SKM-1 (cell line): ENCODE measurements around the gene IQCM.
"Not testable (repeated sequence)": the region's sequence is repeated elsewhere in the genome, so short reads cannot be mapped to it uniquely, and the experiment has no call there.

Source experiments
- DNase-seq: peaks from one replicate; lab custom pipeline; 2025; ENCODE audit not compliant: unreplicated experiment; lab: John Stamatoyannopoulos, UW

IQCM gene

DNA sequence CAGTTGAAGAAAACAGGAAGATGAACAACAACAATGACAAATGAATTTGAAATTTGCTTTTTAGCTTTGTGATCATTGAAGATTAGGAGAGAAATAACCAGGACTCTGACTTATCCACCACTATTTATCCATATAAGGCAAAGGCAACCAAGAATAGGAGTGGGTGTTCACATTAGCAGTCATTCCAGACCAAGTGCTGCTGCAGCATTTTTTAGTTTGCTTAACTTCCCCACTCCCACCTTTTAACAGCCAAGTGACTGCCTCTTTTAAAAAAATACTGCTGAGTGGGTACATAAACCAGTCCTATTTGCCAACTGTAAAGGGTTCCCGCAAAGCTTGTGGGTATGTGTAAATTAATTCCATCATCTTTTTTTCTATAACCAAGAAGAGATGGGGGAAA is 230.9 kb downstream of the IQCM start:
- no peak for DNase-seq

DNA sequence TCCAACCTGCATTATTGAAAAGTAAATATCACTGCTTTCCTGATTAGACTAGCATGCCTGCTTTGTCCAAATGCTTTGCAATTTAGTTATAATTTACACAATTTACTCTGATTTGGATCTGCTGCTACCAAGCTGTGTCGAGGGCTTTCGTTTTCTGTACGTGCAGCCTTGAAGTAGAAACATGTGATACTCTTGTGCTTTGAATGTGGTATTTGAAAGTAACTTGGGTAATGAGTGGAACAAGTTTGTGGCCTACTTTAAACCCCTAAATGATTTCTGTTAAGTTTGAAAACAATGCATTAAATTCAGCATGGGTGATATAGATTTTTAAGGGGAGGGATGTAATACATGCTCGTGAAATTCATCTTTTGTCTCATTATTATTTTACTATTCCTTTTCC is 240.7 kb downstream of the IQCM start:
- no peak for DNase-seq

DNA sequence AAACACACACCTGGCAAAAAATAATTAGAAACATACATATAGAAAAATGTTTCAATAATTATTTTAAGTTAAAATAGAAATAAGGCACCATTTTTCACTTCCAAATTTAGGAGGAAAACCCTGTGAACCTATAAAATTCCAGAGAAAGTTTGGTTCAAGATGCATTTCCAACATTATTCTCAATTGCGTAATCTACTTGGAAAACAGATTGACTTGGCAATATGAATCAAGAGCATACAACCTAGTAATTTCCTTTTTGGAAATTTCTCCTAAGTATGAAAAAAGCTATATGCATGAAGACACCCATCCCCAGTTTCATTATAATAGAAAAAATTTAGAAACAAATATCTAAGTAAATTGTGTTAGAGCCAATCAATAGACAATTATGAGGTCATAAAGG is 242.9 kb downstream of the IQCM start:
- DNase-seq = no peak

DNA sequence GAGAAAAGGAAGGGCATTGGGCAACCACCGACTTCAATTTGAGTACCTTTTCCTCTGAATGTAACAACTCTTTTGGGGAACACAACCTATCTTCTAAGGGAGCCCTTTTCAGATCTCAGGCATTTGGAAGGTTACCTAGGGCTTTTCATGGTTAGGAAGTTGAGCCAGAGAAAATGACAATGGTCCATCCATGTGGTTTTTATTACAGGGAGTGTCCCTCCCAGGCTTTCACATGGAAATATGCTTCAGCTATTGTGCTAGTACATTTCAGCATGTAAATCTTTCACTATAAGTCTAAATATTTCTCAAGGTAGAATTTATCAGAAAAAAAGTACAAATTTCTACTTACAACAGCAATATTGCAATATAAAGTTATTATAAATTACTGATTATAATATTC is 259.8 kb downstream of the IQCM start:
- no peak for DNase-seq

DNA sequence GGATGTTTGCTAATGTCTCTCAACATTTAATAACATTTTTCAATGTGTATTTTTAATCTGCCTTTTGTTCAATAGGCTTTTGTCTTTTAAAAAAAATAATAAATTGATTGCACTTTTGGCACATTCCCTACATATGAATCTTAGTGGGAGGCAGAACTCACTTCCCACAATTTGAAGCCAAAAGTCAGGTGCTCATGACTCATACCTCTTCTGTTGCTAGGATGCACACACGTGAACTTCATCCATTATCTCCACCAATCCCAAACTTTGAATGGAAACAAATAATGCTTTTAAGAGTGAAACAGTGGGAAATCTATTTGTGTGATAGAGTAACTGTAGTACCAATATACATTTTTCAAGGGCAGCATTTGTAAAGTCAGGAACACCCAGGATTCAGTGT is 260.5 kb downstream of the IQCM start:
- DNase-seq = no peak

DNA sequence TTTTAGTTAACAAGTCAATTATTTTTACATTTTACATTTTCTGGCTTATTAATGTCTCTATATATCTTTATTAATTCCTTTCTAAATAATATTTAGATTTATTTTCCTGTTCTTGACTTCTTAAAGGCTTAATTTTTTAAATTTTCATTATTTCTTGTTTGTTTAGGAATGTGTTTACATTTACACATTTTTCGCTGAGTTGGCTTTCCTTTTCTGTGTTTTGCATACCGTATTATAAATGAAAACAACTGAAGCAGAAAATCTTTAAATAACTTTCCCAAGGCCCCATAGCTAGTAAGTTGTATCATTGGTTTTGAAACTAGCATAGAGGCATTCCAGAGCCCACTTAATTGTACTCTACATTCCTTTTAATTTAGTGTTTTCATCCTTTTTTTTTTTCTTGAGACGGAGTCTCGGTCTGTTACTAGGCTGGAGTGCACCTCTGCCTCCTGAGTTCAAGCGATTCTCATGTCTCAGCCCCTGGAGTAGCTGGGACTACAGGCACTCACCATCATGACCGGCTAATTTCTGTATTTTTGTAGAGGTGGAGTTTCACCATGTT is 261.6 kb downstream of the IQCM start:
- no peak for DNase-seq

DNA sequence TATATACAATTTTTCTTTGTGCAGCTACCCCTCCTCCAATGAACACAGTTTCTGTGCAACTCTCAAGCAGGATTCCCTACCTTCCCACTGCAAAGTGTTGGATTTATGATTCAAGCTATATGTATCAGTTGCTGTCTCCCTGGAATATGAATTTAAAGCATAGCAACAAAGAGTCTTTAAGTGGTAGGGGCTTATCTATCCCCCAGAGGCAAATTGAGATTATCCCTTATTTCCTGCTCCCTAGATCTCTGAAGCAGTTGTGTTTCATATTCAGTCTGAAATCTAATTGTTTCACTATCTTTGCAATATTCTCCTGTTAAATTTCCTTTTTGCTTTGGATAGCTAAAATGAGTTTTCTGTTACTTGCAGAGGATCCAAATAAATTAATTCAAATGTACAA is 263.0 kb downstream of the IQCM start:
- no peak for DNase-seq

DNA sequence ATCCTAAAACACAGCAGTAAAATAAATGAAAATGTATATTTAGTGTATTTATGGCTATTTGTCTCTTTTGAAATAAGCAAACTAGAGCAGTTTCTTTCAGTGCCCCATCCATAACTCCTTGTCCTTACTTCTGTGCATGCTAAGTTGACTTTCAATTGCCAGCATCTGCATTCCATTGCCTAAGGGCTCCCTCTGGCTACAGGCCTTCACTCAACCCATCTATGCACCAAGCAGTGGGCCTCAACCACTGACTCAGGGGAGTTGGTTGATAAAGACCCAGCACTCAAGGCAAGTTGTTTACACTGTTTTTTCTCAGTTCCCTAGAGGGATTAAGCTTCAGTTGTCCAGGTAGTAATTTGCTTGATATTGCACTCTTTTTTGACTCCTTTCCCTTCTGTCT is 265.7 kb downstream of the IQCM start:
- DNase-seq = no peak

DNA sequence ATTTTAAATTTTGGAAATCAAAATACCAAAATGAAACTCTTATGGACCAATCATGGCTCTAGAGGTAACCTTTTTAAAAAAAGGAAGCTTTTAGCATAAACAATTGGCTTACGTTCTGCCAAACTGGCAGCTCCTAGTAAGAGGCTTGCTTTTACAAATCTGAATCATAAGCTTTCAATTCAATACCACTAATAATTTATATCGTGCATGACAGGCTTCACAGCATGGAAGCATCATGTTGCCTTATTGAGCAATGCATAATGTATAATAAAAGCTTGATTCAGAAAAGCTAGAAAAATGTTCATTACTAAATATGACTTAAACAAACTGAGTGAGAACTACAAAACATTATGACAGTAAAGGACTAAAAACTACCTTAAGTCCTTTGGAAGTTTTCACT is 280.9 kb downstream of the IQCM start:
- DNase-seq = no peak

DNA sequence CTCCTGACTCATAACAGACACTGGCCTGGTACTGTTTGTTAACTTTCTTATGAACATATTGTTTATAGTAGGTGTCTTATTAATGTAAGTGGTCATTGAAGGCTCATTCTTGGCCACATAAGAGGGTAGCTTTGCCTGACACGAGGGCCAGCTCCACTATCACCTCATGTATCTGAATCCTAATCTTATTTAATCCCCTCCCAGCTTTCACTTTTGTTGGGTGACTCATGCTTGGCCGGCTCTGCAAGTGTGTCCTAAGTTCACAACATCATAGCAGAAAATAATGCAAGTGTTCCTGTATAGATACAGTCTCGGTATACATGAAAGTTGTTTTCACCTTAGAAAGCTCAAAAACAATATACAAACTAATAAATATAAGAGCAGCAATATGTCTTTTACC is 283.8 kb downstream of the IQCM start:
- no peak for DNase-seq

DNA sequence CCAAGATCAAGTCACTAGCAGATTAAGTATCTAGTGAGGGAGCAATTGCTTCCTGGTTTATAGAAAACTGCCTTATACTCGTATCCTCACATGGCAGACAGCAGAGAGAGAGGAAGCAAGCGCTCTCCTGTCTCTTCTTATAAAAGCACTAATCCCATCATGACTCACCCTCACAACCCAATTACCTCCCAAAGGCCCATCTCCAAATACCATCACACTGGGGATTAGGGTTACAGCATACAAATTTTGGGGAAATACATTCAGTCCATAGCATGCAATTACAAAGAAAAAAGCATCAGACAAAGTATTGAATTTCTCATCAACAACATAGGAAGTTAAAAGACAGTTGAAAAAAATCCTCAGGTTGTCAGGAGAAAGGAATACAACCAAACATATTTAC is 292.6 kb downstream of the IQCM start:
- no peak for DNase-seq

DNA sequence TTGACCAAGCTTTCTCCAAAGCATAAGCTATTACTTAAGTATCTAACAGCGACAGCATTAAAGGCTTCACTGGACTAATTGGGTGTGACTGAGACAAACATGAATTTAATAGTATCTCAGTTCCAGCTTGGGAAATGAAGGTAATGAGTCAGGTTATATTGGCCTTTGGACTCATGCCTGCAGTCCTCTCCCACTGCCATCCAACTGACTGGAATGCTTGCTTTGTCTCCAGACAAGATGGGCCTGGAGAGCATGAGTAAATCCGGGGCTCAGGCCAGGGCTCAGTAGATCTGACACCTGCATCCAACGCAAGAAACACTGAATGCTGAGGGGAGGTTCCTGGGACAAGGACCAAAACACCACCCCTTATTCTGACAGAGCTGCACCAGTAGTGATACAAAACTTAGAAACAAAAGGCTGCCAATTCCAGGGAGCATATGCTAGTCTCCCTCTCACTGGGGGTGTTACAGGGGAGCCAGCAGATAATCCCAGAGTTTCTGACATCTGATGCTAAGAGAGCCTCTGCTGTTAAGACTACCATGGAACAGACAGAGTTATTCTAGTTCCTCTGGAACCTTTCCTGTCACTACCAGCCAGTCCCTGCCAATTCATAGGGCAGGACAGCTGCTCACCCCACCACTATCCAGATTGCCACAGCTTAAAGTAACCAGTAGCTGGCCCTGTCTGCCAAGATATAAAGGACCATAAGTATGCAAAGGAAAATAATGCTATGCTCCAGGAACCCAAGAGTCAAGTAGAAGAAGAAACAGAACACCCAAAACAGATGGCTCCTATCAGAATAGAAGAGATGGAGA is 293.8 kb downstream of the IQCM start:
- DNase-seq = no peak

DNA sequence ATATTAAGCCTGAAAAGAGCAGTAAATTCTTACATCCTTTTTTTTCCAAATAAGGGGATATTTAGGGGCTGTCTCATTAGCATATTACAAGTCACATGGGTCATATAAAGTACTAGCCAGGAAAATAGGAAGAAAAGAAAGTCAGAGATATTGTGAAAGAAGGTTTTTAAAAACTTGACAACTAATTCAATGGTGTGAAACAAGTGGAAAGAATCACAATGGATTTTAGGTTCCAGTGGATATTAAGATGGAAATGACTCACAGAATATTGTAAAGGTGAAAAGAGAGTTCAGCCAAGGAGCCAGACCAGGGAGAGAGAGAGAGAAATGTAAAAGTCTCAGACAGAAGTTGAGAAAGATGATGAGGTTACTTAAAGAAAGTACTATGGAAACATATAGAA is 297.2 kb downstream of the IQCM start:
- DNase-seq = no peak

DNA sequence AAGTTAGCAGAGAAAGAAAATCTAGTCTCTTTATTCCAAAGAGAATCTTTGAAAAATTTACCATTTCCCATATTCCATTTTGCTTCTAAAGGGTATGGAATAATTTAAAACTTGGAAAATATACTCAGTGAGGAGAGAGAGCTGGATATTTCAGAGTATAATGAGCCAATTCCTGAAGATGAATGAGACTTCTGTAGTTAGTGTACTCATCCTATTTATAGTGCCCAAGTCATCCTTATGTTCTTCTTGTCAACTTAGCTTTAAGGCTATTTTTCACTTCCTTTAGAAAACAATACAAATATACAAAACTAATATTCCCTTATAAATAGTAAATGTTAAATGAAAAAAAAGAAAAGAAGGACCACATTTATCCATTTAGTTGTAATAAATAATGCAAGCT is 302.6 kb downstream of the IQCM start:
- DNase-seq = no peak

DNA sequence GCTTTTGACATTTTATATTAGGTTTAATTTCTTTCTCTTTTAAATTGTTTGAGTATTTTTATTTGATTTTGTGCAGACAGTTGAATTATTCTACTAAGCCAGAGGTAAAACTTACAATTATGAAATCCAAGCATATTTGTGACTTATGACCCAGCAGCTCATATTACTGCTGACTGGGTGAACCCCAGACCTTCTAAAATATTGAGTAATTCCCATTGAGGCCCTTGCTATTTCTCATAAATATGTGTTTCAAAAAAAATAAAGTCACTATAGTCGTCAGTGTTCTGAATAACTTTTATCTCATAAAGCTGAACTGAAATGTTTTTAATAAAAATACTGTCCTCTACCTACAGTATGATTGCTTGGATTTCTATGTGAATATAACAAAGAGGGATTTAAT is 303.1 kb downstream of the IQCM start:
- DNase-seq = no peak

DNA sequence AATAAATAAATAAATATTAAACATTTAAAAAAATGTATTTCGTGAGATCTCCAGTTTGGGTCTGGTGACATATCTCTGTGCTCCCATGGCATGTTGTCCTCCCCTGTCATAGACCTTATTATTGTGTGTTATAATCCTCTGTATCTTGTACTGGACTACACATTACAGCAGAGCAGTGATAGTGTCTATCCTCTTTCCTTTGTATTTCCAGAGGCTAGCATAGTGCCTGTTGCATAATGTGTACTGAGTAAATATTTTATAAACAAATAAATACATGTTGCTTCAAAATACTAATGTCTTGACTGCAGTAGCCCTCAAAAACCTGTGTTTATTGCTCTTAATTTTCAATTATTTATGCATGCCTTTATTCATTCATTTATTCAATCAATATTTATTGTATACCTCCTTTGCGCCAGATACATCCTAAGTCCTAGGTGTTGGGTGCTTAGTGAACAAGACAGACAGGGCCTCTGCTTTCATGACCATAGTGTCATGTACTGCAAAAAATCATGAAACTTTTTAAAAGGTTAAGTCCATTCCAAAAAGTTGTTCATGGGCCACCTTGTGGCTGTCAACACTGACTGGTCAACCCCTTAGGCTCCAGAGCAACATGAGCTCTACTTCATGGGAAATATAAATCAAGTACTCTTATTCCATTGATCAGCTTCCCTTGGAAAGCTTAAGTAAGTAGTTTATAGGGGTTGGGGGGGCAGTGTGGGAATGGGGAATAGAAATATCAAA is 303.9 kb downstream of the IQCM start:
- DNase-seq = no peak

DNA sequence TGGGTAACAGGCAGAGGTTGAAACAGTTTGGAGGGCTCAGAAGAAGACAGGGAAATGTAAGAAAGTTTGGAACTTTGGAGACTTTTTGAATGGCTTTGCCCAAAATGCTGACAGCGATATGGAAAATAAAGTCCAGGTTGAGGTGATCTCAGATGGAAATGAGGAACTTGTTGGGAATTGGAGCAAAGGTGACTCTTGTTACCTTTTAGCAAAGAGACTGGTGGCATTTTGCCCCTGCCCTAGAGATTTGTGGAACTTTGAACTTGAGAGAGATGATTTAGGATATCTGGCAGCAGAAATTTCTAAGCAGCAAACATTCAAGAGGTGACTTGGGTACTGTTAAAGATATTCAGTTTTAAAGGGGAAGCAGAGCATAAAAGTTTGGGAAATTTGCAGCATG is 308.3 kb downstream of the IQCM start:
- not testable (repeated sequence) for DNase-seq

DNA sequence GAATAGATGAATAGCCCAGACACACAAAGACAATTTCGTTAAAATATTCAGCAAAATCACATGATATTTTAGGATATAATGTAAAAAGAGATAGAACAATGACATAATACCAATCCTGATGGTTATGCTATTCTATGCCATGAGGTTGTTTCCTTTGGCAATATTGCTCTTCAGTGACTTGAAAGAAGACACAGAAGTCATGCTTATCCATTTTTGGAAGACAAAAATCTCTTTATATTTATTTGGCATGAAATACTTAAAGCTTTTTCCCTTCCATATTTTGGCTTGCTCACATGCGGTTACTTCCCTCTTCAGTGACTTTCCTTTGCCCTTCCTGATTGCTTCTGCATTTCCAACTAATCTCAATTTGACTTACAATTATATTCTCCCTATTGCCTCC is 314.8 kb downstream of the IQCM start:
- no peak for DNase-seq

DNA sequence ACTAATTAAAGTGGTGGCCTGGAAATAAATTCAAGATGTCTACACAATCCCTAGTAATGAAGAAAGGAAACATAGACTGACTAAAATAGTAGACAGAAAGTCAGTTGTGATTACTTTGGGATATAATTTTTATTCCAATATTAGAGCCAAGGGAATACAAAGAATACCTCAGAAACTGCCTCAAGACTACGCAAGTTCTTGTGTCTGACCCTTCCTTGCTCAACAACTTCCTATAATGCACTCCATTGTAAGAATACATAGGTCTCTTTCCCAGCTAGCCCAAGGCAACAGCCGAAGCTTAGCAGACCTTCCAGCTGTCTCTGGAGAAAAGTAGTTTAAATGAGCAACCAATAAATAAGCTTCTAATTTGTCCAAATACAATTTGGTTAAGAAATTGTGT is 315.9 kb downstream of the IQCM start:
- no peak for DNase-seq

DNA sequence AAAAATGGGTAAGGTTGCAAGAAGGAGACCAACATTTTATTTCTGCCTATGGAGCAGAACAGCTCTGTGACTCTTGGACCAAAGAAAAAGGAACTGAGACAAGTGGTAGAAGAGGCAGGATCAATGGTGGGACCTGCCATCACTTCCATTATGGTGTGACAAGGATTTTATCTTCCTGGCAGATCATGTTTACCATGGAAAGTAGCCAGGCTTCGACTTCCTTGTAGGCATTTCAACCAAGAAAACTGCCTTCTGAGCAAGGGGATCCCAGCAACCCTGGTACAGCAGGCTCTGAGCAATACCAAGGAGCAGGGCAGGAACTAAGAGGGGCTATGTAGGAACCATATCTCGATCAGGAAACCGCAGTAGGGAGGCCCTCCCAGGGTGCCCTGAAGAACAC is 317.4 kb downstream of the IQCM start:
- no peak for DNase-seq

DNA sequence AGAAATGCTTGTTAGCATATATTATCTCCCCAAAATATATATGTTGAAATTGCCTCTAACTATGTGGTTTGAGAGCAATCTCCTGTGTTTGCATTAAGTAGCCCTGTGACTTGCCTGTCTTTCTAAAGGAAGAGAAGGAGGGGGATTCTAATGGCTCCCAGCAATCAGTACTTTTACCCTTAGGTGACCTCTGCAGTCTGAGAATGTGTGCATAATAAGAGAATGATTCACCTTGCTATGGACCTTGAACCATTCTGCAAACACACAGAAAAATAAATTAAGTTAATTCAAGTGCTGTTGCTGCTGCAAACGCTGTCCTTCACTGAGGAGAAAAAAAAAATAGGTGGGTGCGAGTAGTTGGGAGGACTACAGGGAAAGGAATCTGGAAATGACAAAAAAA is 322.2 kb downstream of the IQCM start:
- DNase-seq = no peak

DNA sequence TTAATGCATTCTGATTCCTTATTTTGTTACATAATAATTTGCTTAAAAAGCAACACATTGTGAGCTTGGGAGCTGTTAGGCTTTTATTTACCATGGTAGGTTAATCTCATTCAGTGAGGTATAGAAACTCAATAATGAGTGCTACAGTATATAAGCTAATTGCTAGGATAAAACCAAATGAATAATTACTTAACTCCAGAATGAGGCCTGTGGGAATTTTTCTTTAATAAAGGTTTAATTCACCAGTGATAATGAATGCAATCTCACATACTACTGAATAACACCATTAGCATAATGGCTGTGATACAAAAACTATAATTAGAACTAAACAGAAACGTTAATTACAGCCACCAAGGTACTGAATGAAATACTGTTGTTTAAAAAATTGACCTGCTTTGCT is 326.3 kb downstream of the IQCM start:
- DNase-seq = no peak
